ENCODE measurements around the gene LRRC52.

LRRC52 gene

DNA sequence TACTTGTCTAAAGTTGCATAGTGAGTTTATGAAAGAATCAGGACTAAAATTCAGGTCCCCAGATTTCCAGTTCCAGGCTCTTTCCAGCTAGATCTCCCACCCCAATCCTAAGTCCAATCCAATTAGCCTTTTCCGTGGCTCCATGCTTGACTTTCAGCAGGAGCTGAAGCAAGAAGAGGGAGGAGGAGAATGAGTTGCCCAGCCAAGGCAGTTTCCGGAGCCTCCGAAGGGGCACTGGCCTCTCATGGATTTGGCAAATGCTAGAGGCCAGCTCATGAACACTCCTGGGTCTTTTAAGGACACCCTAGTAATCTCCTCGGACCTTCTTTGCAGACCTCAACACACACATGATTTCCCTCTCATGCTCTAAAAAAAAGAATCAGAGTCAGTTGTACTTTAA is 10.5 kb upstream of the LRRC52 start:
- in situ Hi-C loops (cut with HindIII; ENCODE audit: low pct_ligation_motif_present, low pct_unique_long_range_greater_than_20kb, low sequenced_read_pairs), result no loop called here

GRCh38 chr1:165536016-165536415 is 7.8 kb upstream of the LRRC52 start:
- in situ Hi-C loops (cut with HindIII; ENCODE audit: low pct_ligation_motif_present, low pct_unique_long_range_greater_than_20kb, low sequenced_read_pairs), result no loop called here
- no peak for DNase-seq

More for the DNA sequence above, 10.5 kb upstream of the LRRC52 start:
- no peak for DNase-seq

GRCh38 chr1:165537356-165538109 is 6.3 kb upstream of the LRRC52 start:
- in situ Hi-C loops (cut with HindIII; ENCODE audit: low pct_ligation_motif_present, low pct_unique_long_range_greater_than_20kb, low sequenced_read_pairs), result no loop called here
- DNase-seq, result no peak

DNA sequence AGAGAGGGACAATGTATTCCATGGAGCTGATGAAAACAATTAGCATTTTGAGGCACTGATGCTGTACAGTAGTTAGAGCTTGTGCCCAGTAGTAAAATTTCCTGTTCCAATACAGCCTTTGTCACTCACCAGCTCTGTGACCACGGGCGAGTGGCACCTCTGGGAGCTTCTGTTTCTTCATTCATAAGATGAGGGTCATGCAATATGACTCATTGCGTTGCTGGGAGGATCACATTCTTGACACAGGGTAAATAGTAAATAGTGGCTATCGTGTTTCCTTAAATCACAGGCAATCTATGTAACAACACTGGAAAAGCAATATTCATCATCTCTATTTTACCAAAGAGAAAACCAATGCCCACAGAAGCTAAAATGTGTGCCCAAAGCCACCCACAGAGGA is 4.5 kb upstream of the LRRC52 start:
- no peak for DNase-seq
- in situ Hi-C loops (cut with HindIII; ENCODE audit: low pct_ligation_motif_present, low pct_unique_long_range_greater_than_20kb, low sequenced_read_pairs), result no loop called here

DNA sequence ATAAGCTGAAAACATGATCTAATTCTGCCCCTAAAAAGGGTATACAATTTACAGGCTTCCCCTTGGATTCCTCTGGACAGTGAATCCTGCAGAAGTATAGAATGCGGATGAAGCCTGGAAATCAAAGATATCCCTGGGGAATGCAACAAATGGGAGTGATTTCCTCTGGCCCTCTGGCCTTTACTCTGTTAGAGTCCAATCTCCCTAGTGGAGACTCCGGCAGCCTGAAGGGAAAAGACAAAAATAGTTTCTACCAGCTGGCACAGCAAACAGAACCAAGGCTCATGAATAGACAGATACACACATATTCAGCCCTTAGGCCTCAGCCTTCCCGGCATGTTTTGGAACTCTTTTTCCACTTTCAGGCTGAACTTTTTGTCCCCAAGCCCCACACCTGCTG is 3.9 kb upstream of the LRRC52 start:
- in situ Hi-C loops (cut with HindIII; ENCODE audit: low pct_ligation_motif_present, low pct_unique_long_range_greater_than_20kb, low sequenced_read_pairs), result no loop called here
- no peak for DNase-seq

DNA sequence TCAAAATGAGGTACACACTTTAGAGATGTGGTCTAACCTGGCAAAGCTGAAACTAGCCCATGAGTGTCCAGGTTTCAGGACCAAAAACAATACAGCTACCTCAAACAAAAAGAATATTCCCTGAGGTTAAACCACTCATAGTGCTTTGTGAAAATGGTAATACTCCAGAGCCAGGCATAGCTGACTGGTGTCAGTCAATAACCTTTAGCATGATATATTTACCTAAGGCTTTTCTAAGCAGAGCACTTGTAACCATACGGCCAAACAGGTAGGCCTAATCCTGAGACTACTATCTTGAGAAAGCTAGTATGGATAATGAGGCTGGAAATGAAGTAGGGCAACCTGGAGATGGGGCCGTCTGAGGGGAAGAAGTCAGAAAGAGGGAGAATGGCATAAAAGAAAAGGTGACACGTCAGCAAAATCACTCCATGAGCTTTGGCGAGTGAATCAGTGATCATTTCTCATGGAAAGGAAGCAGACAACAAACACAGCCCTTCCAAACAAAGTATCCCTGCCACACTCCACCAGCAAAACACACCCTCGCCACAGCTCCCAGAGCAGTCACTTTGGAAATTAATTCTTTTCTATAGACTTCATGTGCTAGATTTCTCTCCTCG is 1.7 kb upstream of the LRRC52 start:
- DNase-seq, result no peak
- in situ Hi-C loops (cut with HindIII; ENCODE audit: low pct_ligation_motif_present, low pct_unique_long_range_greater_than_20kb, low sequenced_read_pairs), result no loop called here

- in situ Hi-C loops (cut with HindIII; ENCODE audit: low pct_ligation_motif_present, low pct_unique_long_range_greater_than_20kb, low sequenced_read_pairs), result no loop called here
- no peak for DNase-seq
Measured at GRCh38 chr1:165542647-165543046, 1.2 kb upstream of the LRRC52 start.

DNA sequence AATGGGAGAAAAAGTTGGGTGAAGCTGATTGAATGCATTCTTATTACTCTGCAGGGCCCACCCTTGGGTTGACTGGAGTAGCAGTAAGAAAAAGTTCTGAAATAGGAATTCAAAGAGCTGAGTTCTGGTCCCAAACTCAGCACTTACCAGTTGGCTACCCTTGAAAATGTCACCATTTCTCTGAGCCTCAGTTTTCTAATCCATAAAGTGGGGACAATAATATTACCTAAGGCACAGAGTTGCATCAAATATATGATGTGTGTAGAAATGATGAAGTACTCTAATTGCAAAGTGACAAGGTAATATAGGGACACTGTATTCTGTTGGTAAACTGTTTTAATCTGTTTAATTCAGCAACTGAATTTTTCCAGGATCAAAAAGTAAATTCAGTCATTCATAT is 1.2 kb downstream of the LRRC52 start:
- DNase-seq, result no peak
- in situ Hi-C loops (cut with HindIII; ENCODE audit: low pct_ligation_motif_present, low pct_unique_long_range_greater_than_20kb, low sequenced_read_pairs), result no loop called here

DNA sequence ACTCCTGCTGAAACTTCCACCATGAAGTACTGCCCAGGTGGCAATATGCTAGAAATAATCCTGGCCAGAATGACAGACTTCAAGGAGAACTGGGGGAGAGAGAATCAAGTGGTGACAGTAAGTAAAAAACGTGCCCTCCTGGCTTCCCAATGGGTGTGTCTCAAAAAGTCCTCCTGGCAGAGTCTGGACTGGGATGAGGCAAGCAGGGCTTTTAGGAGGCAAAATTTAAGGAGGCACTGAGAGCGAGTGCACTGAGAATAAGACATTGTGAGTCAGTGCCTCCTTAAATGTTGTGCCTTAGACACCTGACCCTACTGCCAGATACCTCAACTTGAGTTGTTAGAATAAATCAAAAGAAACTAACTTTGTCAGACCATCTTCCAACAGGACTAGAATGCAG is 2.2 kb downstream of the LRRC52 start:
- DNase-seq, result no peak
- in situ Hi-C loops (cut with HindIII; ENCODE audit: low pct_ligation_motif_present, low pct_unique_long_range_greater_than_20kb, low sequenced_read_pairs), result no loop called here

- in situ Hi-C loops (cut with HindIII; ENCODE audit: low pct_ligation_motif_present, low pct_unique_long_range_greater_than_20kb, low sequenced_read_pairs), result no loop called here
- no peak for DNase-seq
Measured at GRCh38 chr1:165549973-165550372, 6.2 kb downstream of the LRRC52 start.

GRCh38 chr1:165551469-165551868 is 7.7 kb downstream of the LRRC52 start:
- in situ Hi-C loops (cut with HindIII; ENCODE audit: low pct_ligation_motif_present, low pct_unique_long_range_greater_than_20kb, low sequenced_read_pairs), result no loop called here
- DNase-seq, result no peak

DNA sequence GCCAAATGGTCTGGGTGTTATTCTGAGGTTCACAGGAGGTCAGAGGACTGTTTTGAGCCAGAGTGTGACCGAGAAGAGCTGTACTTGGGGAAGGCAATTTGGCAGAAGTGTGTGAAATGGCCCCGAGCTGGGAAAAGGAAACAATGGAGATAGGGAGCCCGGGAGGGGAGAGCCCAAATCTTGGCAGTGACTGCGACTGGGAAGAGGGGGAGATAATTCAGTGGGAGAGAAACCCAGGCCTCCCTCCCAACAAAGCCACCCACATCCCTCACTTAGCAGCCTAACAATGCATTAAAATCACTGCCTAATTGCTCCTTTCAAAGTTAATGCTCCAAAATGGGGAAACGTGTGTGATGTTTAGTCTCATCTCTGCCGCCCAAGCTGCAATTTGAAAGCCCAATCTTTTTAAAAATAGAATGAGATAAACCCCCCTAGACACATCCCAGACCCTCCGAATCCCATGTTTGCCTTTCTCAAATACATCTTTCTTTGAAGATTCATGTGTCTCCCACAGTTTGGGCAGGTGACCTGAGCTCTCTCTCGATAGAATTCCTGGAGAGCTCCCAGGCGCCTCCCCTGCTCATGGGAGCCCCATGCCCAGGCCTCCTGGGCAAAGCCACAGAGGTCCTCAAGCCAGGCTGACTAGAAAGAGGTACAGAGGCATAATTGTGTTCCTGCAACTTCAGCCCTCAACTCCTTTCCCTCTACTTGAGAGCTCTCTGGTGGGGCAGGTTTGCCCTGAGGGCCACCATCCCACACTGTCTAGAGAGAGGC is 17.3 kb downstream of the LRRC52 start:
- in situ Hi-C loops (cut with HindIII; ENCODE audit: low pct_ligation_motif_present, low pct_unique_long_range_greater_than_20kb, low sequenced_read_pairs), result no loop called here
- no peak for DNase-seq

DNA sequence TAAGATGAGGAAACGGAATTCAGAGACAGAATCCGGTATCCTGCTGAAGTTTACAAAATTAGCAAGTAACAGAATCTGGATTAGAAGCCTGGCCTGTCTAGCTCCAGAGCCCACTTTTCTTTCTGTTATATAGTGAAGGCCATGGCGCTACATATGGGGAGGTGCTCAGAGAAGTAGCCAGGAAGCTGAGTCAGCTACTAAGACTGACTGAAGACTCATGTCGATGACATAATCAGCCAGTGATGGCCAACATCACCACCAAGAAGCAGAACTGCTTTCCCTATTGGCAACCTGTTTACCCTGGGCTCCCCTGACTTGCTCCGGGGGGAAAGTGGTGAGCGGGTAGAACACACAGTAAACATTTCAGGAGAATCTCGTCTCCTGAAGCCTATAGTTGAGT is 18.8 kb downstream of the LRRC52 start:
- DNase-seq, result no peak
- in situ Hi-C loops (cut with HindIII; ENCODE audit: low pct_ligation_motif_present, low pct_unique_long_range_greater_than_20kb, low sequenced_read_pairs), result no loop called here

- in situ Hi-C loops (cut with HindIII; ENCODE audit: low pct_ligation_motif_present, low pct_unique_long_range_greater_than_20kb, low sequenced_read_pairs), result no loop called here
- no peak for DNase-seq
Measured at GRCh38 chr1:165563551-165563950, 19.8 kb downstream of the LRRC52 start.

DNA sequence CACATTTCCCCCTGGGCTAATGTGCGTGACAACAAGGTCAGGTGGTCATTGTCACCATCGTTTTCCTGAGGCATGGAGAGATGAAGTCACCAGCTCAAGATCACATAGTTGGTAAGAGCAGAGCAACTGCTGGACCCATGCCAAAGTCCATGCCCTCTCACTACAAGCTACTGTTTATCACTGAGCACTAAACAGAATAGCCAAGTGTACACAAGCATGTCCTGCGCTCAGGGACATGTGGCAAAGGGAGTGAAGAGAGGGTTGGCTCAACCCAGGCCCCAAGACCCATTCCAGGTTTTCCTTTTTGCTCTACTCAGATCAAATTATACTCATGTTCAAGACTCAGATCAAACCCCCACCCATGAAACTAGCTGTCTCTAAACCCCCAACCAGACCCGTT is 20.8 kb downstream of the LRRC52 start:
- in situ Hi-C loops (cut with HindIII; ENCODE audit: low pct_ligation_motif_present, low pct_unique_long_range_greater_than_20kb, low sequenced_read_pairs), result no loop called here
- no peak for DNase-seq

GRCh38 chr1:165565751-165566490 is 22.1 kb downstream of the LRRC52 start:
- in situ Hi-C loops (cut with HindIII; ENCODE audit: low pct_ligation_motif_present, low pct_unique_long_range_greater_than_20kb, low sequenced_read_pairs), result no loop called here
- DNase-seq, result no peak

- in situ Hi-C loops (cut with HindIII; ENCODE audit: low pct_ligation_motif_present, low pct_unique_long_range_greater_than_20kb, low sequenced_read_pairs), result no loop called here
- no peak for DNase-seq
Measured at GRCh38 chr1:165570078-165570477, 26.3 kb downstream of the LRRC52 start.

GRCh38 chr1:165573787-165574186 is 30.0 kb downstream of the LRRC52 start:
- no peak for DNase-seq
- in situ Hi-C loops (cut with HindIII; ENCODE audit: low pct_ligation_motif_present, low pct_unique_long_range_greater_than_20kb, low sequenced_read_pairs), result no loop called here

- in situ Hi-C loops (cut with HindIII; ENCODE audit: low pct_ligation_motif_present, low pct_unique_long_range_greater_than_20kb, low sequenced_read_pairs), result no loop called here
- no peak for DNase-seq
Measured at GRCh38 chr1:165574295-165574694, 30.5 kb downstream of the LRRC52 start.
